Activated T-cell treated with anti-CD3 and anti-CD28 coated beads, Interleukin-2, amount 50 U/mL, for 1 hour (primary cell): Measurements from ENCODE around the gene NAP1L3.

Experiments used
- DNase-seq: peaks from one replicate; pipeline ENCODE4 v3.0.0-alpha.2; 2020

NAP1L3 gene, protein sequence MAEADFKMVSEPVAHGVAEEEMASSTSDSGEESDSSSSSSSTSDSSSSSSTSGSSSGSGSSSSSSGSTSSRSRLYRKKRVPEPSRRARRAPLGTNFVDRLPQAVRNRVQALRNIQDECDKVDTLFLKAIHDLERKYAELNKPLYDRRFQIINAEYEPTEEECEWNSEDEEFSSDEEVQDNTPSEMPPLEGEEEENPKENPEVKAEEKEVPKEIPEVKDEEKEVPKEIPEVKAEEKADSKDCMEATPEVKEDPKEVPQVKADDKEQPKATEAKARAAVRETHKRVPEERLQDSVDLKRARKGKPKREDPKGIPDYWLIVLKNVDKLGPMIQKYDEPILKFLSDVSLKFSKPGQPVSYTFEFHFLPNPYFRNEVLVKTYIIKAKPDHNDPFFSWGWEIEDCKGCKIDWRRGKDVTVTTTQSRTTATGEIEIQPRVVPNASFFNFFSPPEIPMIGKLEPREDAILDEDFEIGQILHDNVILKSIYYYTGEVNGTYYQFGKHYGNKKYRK

DNA sequence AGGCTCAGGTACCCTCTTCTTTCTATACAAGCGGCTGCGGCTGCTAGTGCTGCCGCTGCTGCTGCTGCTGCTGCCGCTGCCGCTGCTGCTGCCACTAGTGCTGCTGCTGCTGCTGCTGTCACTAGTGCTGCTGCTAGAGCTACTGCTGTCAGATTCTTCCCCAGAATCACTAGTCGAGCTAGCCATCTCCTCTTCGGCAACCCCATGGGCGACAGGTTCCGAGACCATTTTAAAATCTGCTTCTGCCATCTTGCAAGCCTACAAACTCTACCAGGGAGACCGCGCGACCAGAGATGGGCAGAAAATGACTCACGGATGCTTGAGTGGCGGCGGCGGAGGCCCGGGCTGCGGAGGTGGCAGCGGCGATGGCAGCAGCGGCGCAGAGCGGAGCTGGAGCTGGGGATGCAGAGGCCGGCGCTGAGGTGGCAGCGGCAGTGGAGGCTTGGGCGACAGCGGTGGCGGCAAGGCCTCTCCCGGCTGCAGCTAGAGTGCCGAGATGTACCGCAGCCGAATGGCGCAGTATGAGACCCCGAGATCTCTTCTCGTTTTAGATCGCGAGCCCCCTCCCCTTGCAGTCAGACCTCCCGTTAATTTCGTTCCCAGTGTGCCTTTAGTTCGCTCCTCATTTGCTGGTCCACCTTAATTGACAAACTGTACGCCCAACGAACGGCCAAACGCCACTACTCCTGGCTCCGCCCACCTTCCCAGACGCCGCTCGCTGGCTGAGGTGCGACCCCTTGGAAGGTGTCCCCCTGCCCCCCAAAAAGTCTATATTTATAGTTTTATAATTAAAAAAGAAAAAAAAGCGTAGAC lies at the start of gene NAP1L3:
NAP1L3 (minus strand) TSS at position 523 of the 813 bp plus-strand sequence; CDS start at position 249, 274 bp downstream.
- peak; percentile 66 for DNase-seq

DNA sequence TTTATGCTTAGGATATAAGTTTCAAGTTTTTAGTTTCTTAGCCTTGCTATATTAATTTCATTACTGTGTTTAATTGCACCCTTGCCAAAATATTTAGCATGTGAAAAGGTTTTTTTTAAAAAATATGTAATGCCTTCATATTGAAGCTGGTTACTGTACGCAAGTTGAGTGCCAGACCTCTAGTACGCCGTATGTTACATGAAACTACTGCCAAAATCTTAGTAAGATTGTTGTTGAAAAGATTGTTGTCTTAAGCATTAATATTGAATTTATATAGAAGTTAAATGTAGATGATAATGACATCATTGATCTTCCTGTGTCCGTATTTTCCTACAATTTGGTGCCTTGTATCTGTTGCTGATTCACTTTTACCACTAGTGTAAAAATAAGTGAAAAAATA lies 37.7 kb upstream of the NAP1L3 start:
- no peak for DNase-seq

- no peak for DNase-seq
Observed at GRCh38 chrX:93703701-93704100, 30.3 kb upstream of the NAP1L3 start.

GRCh38 chrX:93695981-93696380 lies 22.6 kb upstream of the NAP1L3 start:
- DNase-seq = no peak

- DNase-seq = no peak
Observed at GRCh38 chrX:93673869-93674271, 492 bp upstream of the NAP1L3 start, which contains the start of gene FAM133A. TSS of gene FAM133A (plus strand) at chrX:93674206. CDS start at chrX:93709420, 35,214 bp downstream.

GRCh38 chrX:93660575-93660974 lies 12.8 kb downstream of the NAP1L3 start:
- no peak for DNase-seq

GRCh38 chrX:93649381-93649780 lies 24.0 kb downstream of the NAP1L3 start:
- no peak for DNase-seq

DNA sequence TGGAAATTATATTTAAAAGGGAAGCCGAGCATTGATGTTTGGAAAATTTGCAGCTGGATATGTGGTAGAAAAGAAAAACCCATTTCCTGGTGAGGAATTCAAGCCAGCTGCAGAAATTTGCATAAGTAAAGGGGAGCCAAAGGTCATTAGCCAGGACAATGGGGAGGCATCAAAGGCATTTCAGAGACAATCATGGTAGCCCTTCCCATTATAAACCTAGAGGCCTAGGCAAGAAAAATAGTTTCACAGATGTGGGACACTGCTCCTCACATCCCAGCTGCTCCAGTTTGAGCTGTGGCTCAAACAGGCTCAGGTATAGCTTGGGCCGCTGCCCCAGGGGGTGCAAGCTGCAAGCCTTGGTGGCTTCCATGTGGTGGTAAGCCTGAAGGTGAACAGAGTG lies 35.8 kb downstream of the NAP1L3 start:
- no peak for DNase-seq
